Thyroid gland (tissue), 4 donors: Measurements from ENCODE around the gene SYCP1.

Experiments used
- CTCF ChIP-seq, 6 experiments: fragments of 200-600 bp in 3 of 6; fragments of 450-650 bp in 3 of 6; sonication (generic) in 3 of 6; IDR thresholded peaks; one replicate each; pipeline ENCODE4 v1.5.1; 2016 to 2019; ENCODE audit warnings: antibody characterized with exemption in 6 of 6, mild to moderate bottlenecking in 2 of 6, inconsistent platforms in 1 of 6, moderate library complexity in 1 of 6
- POLR2A ChIP-seq, 2 donors: fragments of 450-650 bp; IDR thresholded peaks; one replicate each; pipeline ENCODE4 v1.6.1; 2017; ENCODE audit warnings: antibody characterized with exemption in 2 of 2, mild to moderate bottlenecking in 2 of 2, moderate library complexity in 1 of 2

- TF ChIP-seq POLR2A (IDR thresholded peaks at IDR 0.05) (no peak), CTCF (IDR thresholded peaks at IDR 0.05) (no peak)
Observed at GRCh38 chr1:115006191-115006590, 151.5 kb downstream of the SYCP1 start.
